Epithelial cell of esophagus (primary cell): Measurements from ENCODE around the gene WRNIP1.

Source experiments
- DNase-seq: peaks from one replicate; pipeline ENCODE4 v3.0.0; 2010; ENCODE audit warnings: low read depth
- H3K4me3 ChIP-seq: 2 replicates; pipeline ENCODE4 v1.5.1; 2011; ENCODE audit warnings: mild to moderate bottlenecking, low read length, control low read depth
- TF ChIP-seq, protein P1 (sequence below): IDR thresholded peaks from 2 replicates; pipeline ENCODE4 v1.5.1; 2011; ENCODE audit warnings: low read depth, mild to moderate bottlenecking, low read length, control low read depth, inconsistent platforms; ENCODE audit not compliant: insufficient read depth; ENCODE audit errors: missing control alignments

WRNIP1 gene

DNA sequence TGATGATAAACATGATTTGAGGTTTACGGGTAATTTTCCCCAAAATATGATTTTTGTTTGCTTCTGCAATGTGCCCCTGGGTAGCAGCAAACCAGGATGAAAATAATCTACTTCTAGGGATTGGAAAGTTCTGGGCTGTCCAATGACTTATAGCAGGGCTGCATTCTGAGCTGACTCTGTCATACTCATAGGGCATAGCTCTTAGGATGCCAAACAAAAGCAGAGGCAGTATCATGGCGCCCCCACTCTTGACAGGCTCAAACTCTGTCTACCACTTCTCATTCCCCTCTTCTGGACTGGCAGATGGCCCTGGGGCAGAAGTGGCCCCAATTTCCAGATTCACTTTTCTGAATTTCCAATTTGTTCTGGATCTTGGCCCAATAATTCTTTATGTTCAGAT lies 66.2 kb downstream of the WRNIP1 start:
- no peak overlapping the region for H3K4me3 ChIP-seq
- peak; percentile 44 for DNase-seq
- TF ChIP-seq, protein P1, sequence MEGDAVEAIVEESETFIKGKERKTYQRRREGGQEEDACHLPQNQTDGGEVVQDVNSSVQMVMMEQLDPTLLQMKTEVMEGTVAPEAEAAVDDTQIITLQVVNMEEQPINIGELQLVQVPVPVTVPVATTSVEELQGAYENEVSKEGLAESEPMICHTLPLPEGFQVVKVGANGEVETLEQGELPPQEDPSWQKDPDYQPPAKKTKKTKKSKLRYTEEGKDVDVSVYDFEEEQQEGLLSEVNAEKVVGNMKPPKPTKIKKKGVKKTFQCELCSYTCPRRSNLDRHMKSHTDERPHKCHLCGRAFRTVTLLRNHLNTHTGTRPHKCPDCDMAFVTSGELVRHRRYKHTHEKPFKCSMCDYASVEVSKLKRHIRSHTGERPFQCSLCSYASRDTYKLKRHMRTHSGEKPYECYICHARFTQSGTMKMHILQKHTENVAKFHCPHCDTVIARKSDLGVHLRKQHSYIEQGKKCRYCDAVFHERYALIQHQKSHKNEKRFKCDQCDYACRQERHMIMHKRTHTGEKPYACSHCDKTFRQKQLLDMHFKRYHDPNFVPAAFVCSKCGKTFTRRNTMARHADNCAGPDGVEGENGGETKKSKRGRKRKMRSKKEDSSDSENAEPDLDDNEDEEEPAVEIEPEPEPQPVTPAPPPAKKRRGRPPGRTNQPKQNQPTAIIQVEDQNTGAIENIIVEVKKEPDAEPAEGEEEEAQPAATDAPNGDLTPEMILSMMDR = no peak

DNA sequence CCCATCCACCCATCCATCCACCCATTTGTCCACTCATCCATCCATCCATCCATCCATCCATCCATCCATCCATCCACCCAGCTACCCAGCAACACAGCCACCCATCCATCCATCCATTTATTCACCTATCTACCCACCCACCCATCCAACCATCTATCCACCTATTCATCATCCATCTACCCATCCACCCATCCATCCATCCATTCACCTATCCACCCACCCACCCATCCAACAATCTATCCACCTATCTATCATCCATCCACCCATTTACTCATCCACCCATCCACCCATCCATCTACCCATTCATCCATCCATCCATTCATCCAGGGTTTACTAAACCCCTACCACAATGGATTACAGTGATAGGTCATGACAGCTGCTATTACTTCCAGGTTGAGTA lies 69.1 kb downstream of the WRNIP1 start:
- H3K4me3 ChIP-seq = no peak overlapping the region
- no peak for DNase-seq
- TF ChIP-seq, protein P1 = no peak
